ENCODE results near the gene SCYGR3.

Gene SCYGR3

DNA sequence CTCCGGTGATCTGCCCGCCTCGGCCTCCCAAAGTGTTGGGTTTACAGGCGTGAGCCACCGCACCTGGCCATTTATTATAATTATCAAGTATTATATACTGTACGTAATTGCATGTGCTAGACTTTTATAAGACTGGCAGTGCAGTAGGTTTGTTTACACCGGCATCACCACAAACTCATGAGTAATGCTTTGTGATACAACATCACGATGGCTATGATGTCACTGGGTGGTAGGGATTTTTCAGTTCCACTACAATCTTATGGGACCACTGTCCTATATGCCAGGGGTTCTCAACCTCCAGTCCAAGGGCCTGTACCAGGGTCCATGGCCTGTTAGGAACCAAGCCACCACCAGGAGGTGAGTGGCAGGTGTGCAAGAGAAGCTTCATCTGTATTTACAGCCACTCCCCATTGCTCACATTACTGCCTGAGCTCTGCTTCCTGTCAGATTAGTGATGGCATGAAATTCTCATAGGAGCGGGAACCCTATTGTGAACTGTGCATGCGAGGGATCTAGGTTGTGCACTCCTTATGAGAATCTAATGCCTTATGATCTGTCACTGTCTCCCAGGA is 12.0 kb upstream of the SCYGR3 start:
- no peak overlapping the region for H3K4me3 ChIP-seq (ENCODE audit: low read depth, low read length)
- DNase-seq (ENCODE audit: low read depth): no peak
- TF ChIP-seq, protein P1, sequence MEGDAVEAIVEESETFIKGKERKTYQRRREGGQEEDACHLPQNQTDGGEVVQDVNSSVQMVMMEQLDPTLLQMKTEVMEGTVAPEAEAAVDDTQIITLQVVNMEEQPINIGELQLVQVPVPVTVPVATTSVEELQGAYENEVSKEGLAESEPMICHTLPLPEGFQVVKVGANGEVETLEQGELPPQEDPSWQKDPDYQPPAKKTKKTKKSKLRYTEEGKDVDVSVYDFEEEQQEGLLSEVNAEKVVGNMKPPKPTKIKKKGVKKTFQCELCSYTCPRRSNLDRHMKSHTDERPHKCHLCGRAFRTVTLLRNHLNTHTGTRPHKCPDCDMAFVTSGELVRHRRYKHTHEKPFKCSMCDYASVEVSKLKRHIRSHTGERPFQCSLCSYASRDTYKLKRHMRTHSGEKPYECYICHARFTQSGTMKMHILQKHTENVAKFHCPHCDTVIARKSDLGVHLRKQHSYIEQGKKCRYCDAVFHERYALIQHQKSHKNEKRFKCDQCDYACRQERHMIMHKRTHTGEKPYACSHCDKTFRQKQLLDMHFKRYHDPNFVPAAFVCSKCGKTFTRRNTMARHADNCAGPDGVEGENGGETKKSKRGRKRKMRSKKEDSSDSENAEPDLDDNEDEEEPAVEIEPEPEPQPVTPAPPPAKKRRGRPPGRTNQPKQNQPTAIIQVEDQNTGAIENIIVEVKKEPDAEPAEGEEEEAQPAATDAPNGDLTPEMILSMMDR (conservative IDR thresholded peaks at IDR 0.05; ENCODE audit: low read depth, low read length): no peak

DNA sequence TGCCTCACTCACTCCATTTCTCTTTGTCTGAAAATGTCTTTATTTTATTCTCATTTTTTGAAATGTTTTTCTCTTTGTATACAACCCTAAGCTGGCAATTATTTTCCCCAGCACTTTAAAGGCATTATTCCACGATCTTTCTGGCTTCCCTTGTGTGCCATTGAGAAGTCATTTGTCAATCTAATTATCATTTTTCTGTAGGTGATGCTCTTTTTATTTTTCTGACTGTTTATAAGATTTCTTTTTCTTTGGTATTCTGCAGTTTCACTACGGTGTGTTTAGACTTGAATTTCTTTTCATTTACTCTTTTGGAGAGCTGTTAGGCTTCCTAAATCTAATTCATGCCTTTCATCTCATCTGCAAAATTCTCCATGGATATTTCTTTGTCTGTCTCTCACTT is 10.8 kb upstream of the SCYGR3 start:
- H3K4me3 ChIP-seq (ENCODE audit: low read depth, low read length): no peak overlapping the region
- DNase-seq (ENCODE audit: low read depth): no peak
- TF ChIP-seq, protein P1 (conservative IDR thresholded peaks at IDR 0.05; ENCODE audit: low read depth, low read length): no peak

DNA sequence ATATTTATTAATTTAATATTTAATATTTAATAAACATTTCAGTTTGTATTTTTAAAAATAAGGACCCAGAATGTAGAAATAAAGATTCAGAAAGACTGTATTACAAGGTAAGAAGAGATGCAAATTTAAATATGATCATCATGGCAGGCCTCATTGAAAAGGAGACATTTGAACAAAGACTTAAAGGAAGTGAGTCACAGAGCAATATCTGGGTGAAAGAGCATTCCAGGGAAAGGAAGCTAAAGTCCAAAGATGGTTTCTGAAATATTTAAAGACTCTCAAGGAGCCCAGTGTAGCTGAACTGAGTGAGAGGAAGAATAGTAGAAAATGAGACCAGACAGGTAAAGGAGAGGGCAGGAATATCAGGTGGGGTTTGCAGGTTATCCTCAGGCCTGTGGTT is 8.6 kb upstream of the SCYGR3 start:
- TF ChIP-seq, protein P1 (conservative IDR thresholded peaks at IDR 0.05; ENCODE audit: low read depth, low read length): no peak
- DNase-seq (ENCODE audit: low read depth): peak; percentile 79
- no peak overlapping the region for H3K4me3 ChIP-seq (ENCODE audit: low read depth, low read length)

DNA sequence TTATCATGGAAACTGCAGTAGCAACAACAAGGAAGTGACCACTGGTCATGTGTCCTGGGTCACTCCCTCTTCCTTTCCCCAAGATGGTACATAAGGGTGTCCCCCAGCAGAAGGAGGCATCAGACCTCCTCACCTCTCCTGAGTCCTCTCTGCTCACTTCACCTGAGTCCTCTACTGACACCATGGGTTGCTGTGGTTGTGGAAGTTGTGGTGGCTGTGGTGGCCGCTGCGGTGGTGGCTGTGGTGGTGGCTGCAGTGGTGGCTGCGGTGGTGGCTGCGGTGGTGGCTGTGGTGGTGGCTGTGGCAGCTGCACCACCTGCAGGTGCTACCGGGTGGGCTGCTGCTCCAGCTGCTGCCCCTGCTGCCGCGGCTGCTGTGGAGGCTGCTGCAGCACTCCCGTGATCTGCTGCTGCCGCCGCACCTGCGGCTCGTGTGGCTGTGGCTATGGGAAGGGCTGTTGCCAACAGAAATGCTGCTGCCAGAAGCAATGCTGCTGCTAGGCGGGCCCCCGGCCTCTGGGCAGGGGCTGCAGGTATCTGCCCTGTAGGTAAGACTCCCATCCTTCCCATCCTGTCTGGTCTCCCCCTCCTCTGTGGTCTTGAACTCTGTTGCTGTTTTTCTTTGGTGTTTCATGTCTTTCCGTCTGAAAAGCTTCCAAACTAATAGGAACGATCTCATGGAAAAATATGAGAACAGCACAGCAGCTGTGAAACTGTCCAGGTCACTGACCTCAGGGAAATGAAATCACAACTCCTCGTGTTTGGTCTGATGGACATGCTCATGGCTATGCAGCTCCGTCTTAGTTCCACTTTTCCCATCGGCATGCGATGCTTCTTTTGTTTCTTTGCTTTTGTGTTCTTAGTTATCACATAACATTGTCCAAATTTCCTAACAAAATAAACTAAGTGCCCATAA is 2.9 kb upstream of the SCYGR3 start, which contains the start of gene SCYGR4:
TSS of gene SCYGR4 (plus strand) at position 183 of the 915 bp plus-strand sequence. CDS start at position 183, 0 bp downstream.
- H3K4me3 ChIP-seq (ENCODE audit: low read depth, low read length): no peak within 1 kb of the TSS
- TF ChIP-seq, protein P1 (conservative IDR thresholded peaks at IDR 0.05; ENCODE audit: low read depth, low read length): no peak
- peak; percentile 40 for DNase-seq (ENCODE audit: low read depth)

DNA sequence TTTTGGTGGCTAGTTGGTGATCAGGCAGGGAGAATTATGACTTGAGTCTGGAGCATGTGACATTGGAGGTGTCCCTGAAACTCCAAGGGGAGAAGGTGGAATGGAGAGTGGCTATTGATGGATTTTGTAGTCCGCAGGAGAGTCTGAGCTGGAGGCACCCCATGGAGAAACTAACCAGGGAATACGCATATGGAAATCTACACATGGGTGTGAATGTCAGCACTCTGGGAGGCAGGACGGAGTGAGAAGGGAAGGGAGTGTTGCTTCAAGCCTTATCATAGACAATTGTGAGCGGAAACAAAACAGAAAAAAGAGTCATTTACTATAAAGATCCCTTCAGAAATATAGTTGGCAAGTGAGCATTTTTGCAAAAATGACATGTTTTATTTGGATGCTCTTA is 2.0 kb upstream of the SCYGR3 start:
- TF ChIP-seq, protein P1 (conservative IDR thresholded peaks at IDR 0.05; ENCODE audit: low read depth, low read length): no peak
- H3K4me3 ChIP-seq (ENCODE audit: low read depth, low read length): no peak overlapping the region
- DNase-seq (ENCODE audit: low read depth): no peak

DNA sequence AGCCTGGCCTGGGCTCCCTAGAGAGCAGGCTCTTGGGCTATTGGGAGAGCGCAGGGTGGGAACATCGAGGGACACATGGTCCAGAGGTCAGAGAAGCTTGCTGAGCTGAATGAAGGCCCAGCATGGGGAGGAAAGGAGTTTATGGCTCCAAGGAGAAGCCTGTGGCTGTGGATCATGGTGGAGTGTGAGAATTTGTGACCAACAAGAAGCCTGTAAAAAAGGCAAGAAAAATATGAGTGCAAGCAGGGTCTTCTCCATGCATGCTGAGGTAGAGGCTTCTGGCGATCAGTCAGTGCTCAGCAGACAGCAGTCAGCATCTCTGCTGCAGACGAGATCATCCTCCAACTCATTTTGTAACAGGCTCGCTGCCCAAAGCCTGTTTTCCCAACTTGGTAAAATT is 1.3 kb upstream of the SCYGR3 start:
- no peak overlapping the region for H3K4me3 ChIP-seq (ENCODE audit: low read depth, low read length)
- TF ChIP-seq, protein P1 (conservative IDR thresholded peaks at IDR 0.05; ENCODE audit: low read depth, low read length): no peak
- DNase-seq (ENCODE audit: low read depth): no peak

All from choroid plexus epithelial cell (primary cell).